ENCODE data around the gene CDS1. TPM values are rescaled to one million over a fixed set of nuclear protein-coding genes. Genes with fewer than 3 reads are reported as not detected.

CDS1 gene
- total RNA-seq, 6 experiments from 2014 or later, result 0.06 to 0.23 (median 0.08) TPM

DNA sequence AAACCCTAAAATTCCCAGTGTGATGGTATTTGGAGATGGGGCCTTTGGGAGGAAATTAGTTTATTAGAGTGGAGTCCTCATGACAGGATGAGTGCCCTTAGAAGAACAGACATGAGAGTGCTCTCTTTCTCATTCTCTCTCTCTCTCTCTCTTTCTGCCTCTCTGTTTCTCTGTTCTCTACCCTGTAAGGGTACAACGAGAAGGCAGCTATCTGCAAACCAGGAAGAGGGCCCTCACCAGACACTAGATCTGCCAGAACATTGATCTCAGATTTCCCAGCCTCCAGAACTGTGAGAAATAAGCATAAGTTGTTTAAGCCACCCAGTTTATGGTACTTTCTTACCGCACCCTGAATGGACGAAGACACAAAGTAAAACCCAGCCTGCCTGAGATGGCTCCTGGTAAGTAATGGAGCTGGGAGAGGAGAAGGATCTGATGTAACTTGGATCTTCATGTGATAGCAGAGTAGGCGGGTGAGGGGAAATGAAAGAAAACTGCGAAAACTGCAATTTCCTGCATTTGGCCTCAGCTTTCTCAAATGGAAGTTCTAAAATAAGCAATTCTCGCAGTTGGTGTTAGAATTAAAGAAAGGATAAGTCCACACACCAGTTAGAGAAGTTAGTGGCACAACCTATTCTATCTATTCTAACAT is 8.7 kb upstream of the CDS1 start:
- Mint-ChIP-seq H3K4me1 (ENCODE audit: low read depth) (peaks cover 19% of the 10 kb centered on the region), H3K27me3 (ENCODE audit: insufficient read depth) (peaks cover 6% of the 10 kb centered on the region; the same call in 1 of the 2 replicates), H3K9me3 (no peaks in the 10 kb centered on the region), H3K36me3 (ENCODE audit: low read depth) (no peaks in the 10 kb centered on the region), H3K4me3 (no peak overlapping the region), H3K27ac (no peak overlapping the region)
- TF ChIP-seq, protein P1, sequence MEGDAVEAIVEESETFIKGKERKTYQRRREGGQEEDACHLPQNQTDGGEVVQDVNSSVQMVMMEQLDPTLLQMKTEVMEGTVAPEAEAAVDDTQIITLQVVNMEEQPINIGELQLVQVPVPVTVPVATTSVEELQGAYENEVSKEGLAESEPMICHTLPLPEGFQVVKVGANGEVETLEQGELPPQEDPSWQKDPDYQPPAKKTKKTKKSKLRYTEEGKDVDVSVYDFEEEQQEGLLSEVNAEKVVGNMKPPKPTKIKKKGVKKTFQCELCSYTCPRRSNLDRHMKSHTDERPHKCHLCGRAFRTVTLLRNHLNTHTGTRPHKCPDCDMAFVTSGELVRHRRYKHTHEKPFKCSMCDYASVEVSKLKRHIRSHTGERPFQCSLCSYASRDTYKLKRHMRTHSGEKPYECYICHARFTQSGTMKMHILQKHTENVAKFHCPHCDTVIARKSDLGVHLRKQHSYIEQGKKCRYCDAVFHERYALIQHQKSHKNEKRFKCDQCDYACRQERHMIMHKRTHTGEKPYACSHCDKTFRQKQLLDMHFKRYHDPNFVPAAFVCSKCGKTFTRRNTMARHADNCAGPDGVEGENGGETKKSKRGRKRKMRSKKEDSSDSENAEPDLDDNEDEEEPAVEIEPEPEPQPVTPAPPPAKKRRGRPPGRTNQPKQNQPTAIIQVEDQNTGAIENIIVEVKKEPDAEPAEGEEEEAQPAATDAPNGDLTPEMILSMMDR (IDR thresholded peaks at IDR 0.05), result no peak
- DNase-seq, result no peak

DNA sequence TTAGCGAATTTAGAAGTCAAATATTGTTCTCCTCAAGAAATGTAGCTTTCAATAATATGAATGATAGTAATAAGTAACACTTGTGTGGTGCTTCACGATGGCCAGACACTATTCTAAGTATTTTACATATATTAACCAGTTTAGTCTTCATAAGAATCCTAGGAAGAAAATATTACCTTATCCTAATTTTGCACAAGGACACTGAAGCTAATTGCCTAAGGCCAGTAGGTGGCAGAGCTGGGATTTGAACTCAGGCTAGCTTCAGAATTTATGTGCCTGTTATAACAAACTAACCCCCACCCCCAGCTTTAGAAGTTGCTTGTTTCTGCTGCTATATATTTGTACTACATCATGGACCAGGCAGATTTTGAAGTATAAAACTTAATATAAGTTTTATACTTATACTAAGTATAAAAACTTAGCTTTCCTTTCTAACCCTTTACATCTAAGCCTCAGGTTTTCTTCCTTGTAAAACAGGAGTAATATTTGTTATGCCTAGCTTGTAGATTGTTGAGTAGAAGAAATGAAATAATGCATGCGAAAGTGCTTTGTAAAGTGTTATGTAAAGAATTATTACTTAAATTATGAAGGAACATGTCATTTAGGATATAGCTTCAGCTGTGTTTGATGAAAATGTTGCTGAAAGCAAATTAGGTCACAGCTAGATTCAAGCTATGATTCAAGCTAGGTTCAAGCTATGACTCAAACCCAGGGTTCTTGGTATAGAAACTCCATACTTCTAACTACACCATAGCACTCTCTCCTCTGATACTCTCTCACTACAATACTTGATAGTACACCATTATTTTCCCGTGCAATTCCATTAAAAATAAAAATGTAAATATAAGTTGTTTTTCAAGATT is 4.2 kb upstream of the CDS1 start:
- no peaks in the 10 kb centered on the region for H3K36me3 Mint-ChIP-seq (ENCODE audit: low read depth)
- H3K27ac Mint-ChIP-seq, result no peak overlapping the region
- H3K4me1 Mint-ChIP-seq (ENCODE audit: low read depth), result peaks cover 25% of the 10 kb centered on the region
- DNase-seq, result peak; percentile 29
- H3K4me3 Mint-ChIP-seq, result no peak overlapping the region
- TF ChIP-seq, protein P1 (IDR thresholded peaks at IDR 0.05), result peak; percentile 79
- H3K27me3 Mint-ChIP-seq (ENCODE audit: insufficient read depth), result peaks cover 8% of the 10 kb centered on the region
- H3K9me3 Mint-ChIP-seq, result no peaks in the 10 kb centered on the region

DNA sequence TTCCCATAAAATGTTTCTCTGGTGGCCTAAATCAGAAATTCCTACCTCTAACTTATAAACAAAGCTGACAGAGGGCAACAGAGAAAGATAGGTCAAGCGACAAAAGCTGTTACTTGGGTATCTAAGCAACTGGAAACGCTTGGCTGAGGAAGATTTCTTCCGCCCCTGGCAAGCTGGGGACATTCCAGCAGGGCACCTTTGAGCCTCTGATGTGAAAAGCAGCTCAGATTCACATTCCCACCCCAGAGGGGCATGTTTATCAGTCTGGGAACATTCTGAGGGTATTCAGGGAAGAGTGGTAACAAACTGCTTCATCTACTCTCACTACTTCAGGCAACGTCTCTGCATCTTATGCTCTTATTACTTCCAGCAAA is 3.5 kb upstream of the CDS1 start:
- H3K36me3 Mint-ChIP-seq (ENCODE audit: low read depth), result no peaks in the 10 kb centered on the region
- TF ChIP-seq, protein P1 (IDR thresholded peaks at IDR 0.05), result no peak
- H3K4me1 Mint-ChIP-seq (ENCODE audit: low read depth), result peaks cover 23% of the 10 kb centered on the region
- H3K27me3 Mint-ChIP-seq (ENCODE audit: insufficient read depth), result peaks cover 15% of the 10 kb centered on the region
- H3K27ac Mint-ChIP-seq, result no peak overlapping the region
- no peak overlapping the region for H3K4me3 Mint-ChIP-seq
- H3K9me3 Mint-ChIP-seq, result no peaks in the 10 kb centered on the region
- DNase-seq, result no peak

DNA sequence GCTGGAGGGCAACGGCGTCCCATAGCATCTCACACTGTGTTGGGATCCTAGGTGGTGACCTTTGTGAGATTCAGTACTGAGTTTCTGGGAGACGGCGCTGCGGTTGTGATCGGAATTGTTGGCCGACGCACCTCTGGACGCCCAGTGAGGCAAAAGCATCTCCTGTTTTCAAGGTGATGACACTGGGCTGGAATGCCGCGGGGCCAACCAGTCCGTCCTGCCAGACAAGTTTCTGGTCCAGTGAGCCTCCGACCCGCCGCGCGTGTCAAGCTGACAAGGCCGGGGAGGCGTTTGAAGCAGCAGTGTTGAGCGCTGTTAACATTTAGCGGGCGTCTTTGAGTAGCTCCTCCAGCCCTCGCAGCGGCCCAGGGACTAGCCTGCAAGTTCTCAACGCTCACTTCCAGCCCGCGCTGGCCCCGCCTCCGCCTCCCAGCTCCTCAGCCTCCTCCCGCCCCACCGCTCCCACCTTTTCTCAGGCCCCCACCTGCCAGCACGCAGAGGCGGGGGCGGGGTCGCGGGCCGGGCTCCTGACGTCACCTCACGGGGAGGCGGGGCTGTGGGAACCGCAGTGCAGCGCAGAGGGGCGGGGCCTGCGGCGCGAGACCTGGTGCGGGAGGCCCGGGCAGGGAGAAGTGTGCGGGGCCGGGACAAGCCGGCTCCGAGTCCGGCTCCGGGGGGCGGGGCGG is 482 bp upstream of the CDS1 start:
- Mint-ChIP-seq H3K27me3 (ENCODE audit: insufficient read depth) (peaks cover 30% of the 10 kb centered on the region), H3K27ac (no peak overlapping the region), H3K36me3 (ENCODE audit: low read depth) (no peaks in the 10 kb centered on the region)

DNA sequence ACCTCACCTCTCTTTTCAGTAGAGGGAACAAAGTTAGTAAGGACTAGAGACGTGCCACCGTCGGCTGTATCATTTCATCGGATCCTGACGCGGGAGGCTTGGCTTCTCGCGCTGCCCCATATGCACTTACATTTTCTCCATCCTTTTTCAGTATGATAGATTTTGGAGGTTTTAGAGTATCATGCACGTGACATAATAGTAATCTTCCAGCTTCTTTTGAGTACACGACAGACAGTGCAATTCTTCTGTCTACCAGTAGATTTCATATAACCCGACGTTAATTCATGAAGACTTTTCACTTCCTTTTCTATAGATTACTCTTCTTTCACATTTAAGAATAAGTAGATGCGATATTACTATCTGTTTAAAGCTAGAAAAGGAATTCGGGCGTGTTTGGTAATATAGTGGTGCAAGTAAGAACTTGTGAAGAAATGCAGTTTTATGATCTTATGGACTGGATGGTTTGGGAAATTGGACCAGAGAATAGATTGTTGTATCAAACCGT is 1.0 kb downstream of the CDS1 start:
- no peak overlapping the region for H3K27ac Mint-ChIP-seq
- TF ChIP-seq, protein P1 (IDR thresholded peaks at IDR 0.05), result no peak

More for the DNA sequence above, 482 bp upstream of the CDS1 start:
- peaks cover 23% of the 10 kb centered on the region for H3K4me1 Mint-ChIP-seq (ENCODE audit: low read depth)
- TF ChIP-seq, protein P1 (IDR thresholded peaks at IDR 0.05), result no peak
- peak overlapping the region; percentile 71 for H3K4me3 Mint-ChIP-seq
- no peaks in the 10 kb centered on the region for H3K9me3 Mint-ChIP-seq
- DNase-seq, result peak; percentile 34

More for the DNA sequence above, 1.0 kb downstream of the CDS1 start:
- no peak for DNase-seq
- Mint-ChIP-seq H3K27me3 (ENCODE audit: insufficient read depth) (peaks cover 36% of the 10 kb centered on the region), H3K9me3 (0 out of 2 replicates have a peak, but pooled peaks cover 7% of the 10 kb centered on the region), H3K4me1 (ENCODE audit: low read depth) (peaks cover 17% of the 10 kb centered on the region), H3K4me3 (peak overlapping the region; percentile 74), H3K36me3 (ENCODE audit: low read depth) (no peaks in the 10 kb centered on the region)

All from HFFc6 (cell line).